NOMO-1 treated with dmso at 0.1 percent for 144 hours (cell line): ENCODE results near the gene ARGLU1.
"Not testable (repeated sequence)": the region's sequence is repeated elsewhere in the genome, so short reads cannot be mapped to it uniquely, and the experiment has no call there.

Experiments
- DNase-seq: peaks from one replicate; lab custom pipeline; 2025; ENCODE audit not compliant: unreplicated experiment; lab: John Stamatoyannopoulos, UW

ARGLU1 gene, protein sequence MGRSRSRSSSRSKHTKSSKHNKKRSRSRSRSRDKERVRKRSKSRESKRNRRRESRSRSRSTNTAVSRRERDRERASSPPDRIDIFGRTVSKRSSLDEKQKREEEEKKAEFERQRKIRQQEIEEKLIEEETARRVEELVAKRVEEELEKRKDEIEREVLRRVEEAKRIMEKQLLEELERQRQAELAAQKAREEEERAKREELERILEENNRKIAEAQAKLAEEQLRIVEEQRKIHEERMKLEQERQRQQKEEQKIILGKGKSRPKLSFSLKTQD

GRCh38 chr13:106567474-106568298 is at the start of gene ARGLU1:
TSS of gene ARGLU1 (minus strand) at chr13:106568137. CDS start at chr13:106567919, 218 bp downstream.
- DNase-seq: peak; percentile 94

- no peak for DNase-seq
Measured at GRCh38 chr13:106617561-106617960, 49.6 kb upstream of the ARGLU1 start.

- no peak for DNase-seq
Measured at GRCh38 chr13:106616729-106617128, 48.8 kb upstream of the ARGLU1 start.

DNA sequence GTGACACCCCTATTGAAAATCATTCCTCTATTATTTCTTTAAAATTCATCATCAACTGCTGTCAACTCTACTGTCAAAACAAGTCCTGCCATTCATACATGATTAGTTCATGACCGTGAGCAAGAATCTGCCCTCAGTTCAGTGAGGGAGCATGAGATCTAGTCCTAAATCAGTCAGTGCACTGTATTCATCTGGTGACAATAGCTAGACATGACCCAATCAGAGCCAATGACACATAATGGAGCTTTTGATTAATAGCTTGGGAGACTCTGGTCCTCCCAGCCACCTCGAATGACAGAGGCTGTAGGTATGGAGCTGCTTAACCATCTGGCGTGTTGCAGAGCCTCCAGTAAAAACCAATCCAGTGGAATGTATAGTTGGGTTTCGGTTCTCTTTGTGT is 46.9 kb upstream of the ARGLU1 start:
- no peak for DNase-seq

- no peak for DNase-seq
Measured at GRCh38 chr13:106612688-106613087, 44.8 kb upstream of the ARGLU1 start.

- no peak for DNase-seq
Measured at GRCh38 chr13:106610486-106610885, 42.5 kb upstream of the ARGLU1 start.

- no peak for DNase-seq
Measured at GRCh38 chr13:106609116-106609515, 41.2 kb upstream of the ARGLU1 start.

GRCh38 chr13:106603546-106603945 is 35.6 kb upstream of the ARGLU1 start:
- no peak for DNase-seq

DNA sequence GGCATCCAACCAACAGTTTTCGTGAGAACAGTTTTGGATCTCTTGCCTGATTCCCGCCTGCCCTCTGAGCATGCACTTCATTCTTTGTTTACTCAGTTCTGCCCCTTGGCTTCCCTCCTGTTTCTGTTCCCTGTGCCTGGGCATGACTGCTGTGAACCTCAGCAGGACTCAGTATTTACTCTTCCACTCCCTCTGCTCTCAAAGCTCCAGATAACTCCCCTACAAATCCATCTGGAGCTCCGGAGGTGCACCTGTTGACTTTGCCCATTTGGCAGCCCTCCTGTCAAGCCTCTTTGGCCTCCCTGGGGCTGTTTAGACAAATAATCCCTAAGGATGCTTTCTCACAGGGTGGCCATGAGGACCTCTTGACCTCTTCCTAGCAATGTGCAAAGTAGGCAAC is 34.2 kb upstream of the ARGLU1 start:
- DNase-seq: no peak

GRCh38 chr13:106601489-106601888 is 33.6 kb upstream of the ARGLU1 start:
- no peak for DNase-seq

DNA sequence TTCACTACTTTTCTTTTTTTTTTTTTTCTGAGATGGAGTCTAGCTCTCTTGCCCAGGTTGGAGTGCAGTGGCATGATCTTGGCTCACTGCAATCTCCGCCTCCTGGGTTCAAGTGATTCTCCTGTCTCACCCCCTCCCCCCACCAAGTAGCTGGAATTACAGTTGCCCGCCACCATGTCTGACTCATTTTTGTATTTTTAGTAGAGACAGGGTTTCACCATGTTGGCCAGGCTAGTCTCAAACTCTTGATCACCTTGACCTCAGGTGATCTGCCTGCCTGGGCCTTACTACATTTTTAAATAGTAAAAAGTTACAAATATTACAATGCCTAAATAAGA is 32.8 kb upstream of the ARGLU1 start:
- not testable (repeated sequence) for DNase-seq

- no peak for DNase-seq
Measured at GRCh38 chr13:106599875-106600797, 32.2 kb upstream of the ARGLU1 start.

- DNase-seq: no peak
Measured at GRCh38 chr13:106597749-106598395, 29.9 kb upstream of the ARGLU1 start.

GRCh38 chr13:106597186-106597585 is 29.2 kb upstream of the ARGLU1 start:
- DNase-seq: no peak

DNA sequence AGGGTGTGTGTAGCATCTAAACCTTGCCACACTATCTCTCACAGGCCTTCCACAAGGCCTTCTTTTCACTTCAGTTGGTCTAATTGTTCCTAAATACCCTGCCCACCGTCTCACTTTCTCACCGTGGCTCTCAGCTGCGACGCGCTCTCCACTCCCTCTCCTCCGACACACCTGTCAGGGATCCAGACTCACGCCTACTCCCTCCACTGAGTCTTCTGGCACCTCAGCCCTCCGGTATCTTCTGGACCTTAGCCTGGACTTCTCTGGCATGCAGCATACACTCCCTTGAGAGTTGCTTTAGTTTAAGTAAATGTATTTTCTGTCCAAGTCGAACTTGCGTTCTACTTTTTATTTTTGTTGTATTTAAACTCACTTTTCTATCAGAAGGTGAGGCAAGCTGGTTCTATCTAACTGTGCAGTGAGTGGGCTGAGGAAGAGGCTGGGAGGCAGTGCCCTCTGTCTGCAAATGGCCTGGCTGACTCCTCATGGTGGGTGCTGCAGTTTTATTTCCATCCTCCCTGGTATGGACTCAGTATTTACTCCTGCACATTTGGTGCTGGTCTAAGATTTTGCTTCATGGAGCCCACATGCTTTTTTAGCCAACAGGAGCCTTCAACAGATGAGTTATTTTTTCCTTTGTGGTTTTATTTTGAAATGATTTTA is 28.5 kb upstream of the ARGLU1 start:
- DNase-seq: no peak

- no peak for DNase-seq
Measured at GRCh38 chr13:106595625-106596024, 27.7 kb upstream of the ARGLU1 start.

GRCh38 chr13:106594980-106595379 is 27.0 kb upstream of the ARGLU1 start:
- DNase-seq: no peak

- no peak for DNase-seq
Measured at GRCh38 chr13:106593132-106593531, 25.2 kb upstream of the ARGLU1 start.

DNA sequence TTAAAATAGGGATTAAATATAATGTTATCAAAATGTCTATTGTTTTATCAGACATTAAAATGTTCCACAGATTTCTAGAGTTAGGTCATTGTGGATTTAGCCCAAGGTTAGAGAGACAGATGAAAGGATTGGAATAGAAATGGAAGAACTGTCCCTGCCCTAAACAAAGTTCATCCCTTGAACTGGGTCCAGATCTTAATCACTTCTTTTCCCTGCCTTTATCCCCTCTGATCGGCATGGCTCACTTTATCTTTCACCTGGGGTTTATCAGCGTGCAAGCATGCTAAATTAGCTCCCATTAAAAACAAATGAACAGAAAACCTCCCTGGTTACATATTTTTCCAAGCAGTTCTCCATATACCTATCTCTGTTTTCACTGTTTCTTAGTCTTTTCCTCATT is 23.4 kb upstream of the ARGLU1 start:
- DNase-seq: no peak

- no peak for DNase-seq
Measured at GRCh38 chr13:106589716-106590115, 21.8 kb upstream of the ARGLU1 start.
